OCI-LY3 (cell line): ENCODE measurements around the gene CSNK1G2.

Experiments
- H2AFZ ChIP-seq: fragments of 200-600, 300-600 bp; shearing (Covaris generic); 2 replicates; pipeline ENCODE4 v1.6.0; 2014; ENCODE audit warnings: antibody characterized with exemption, low read depth, low read length
- H3K27ac ChIP-seq: fragments of 200-600, 300-600 bp; sonication (generic); 2 replicates; pipeline ENCODE4 v1.5.1; 2014; ENCODE audit warnings: mild to moderate bottlenecking, low read length, moderate library complexity, mixed read lengths
- H3K27me3 ChIP-seq: fragments of 200-600, 300-600 bp; sonication (generic); 2 replicates; pipeline ENCODE4 v1.6.1; 2014; ENCODE audit warnings: low read depth, low read length, mixed read lengths
- H3K36me3 ChIP-seq: fragments of 200-600, 300-600 bp; sonication (generic); replicated peaks from 2 replicates; pipeline ENCODE3; 2014; ENCODE audit warnings: low read depth, low read length, mixed read lengths
- H3K4me1 ChIP-seq: fragments of 300-600, 200-600 bp; sonication (generic); 2 replicates; pipeline ENCODE4 v1.6.1; 2014; ENCODE audit warnings: low read length, mixed read lengths
- H3K4me2 ChIP-seq: fragments of 200-600, 300-600 bp; sonication (generic); 2 replicates; pipeline ENCODE4 v1.6.1; 2014; ENCODE audit warnings: low read length, mixed read lengths
- H3K4me3 ChIP-seq: fragments of 300-600, 200-600 bp; sonication (generic); 2 replicates; pipeline ENCODE4 v1.5.1; 2014; ENCODE audit warnings: antibody characterized with exemption, mild to moderate bottlenecking, low read length, moderate library complexity
- H3K79me2 ChIP-seq: fragments of 300-600, 200-600 bp; shearing (Covaris generic); 2 replicates; pipeline ENCODE4 v1.6.1; 2014; ENCODE audit warnings: mild to moderate bottlenecking, low read length, mixed read lengths
- H3K9ac ChIP-seq: fragments of 300-600, 200-600 bp; shearing (Covaris generic); 2 replicates; pipeline ENCODE4 v1.6.0; 2014; ENCODE audit warnings: mild to moderate bottlenecking, low read length, moderate library complexity
- H3K9me3 ChIP-seq: fragments of 200-600, 300-600 bp; shearing (Covaris generic); 2 replicates; pipeline ENCODE4 v1.6.1; 2014; ENCODE audit warnings: low read length, mixed read lengths; ENCODE audit not compliant: insufficient read depth
- H4K20me1 ChIP-seq: fragments of 200-600, 300-600 bp; sonication (generic); 2 replicates; pipeline ENCODE4 v1.6.1; 2016; ENCODE audit warnings: low read length, mixed read lengths; ENCODE audit not compliant: insufficient read depth
- EZH2phosphoT487 ChIP-seq: fragments of 200-600 bp; shearing (Covaris generic); IDR thresholded peaks from 2 replicates; pipeline ENCODE4 v1.6.1; 2018; ENCODE audit warnings: antibody characterized with exemption, mixed run types, low read depth
- TF ChIP-seq, protein P1 (sequence below): fragments of 200-600, 300-600 bp; sonication (generic); IDR thresholded peaks from 2 replicates; pipeline ENCODE4 v1.5.1; 2014; ENCODE audit warnings: antibody characterized with exemption, low read length, low read depth

Gene CSNK1G2

DNA sequence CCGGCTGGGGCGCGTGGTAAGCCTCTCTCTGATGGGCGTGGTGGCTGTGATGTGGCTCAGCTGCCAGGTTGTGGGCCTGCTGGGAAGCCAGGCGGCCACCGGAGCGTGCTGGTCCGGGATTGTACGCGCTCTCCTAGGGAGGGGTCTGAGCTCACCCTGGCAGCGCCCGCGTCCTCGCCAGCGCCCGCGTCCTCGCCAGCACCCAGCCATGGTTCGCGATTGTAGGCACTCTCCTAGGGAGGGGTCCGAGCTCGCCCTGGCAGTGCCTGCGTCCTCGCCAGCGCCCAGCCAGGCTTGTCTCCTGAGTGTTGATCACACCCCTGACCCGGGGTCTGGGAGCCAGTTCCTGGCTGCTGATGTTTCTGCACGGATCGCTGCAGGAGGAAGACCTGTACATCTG is 22.0 kb upstream of the CSNK1G2 start:
- no peaks in the 10 kb centered on the region for H3K27me3 ChIP-seq

DNA sequence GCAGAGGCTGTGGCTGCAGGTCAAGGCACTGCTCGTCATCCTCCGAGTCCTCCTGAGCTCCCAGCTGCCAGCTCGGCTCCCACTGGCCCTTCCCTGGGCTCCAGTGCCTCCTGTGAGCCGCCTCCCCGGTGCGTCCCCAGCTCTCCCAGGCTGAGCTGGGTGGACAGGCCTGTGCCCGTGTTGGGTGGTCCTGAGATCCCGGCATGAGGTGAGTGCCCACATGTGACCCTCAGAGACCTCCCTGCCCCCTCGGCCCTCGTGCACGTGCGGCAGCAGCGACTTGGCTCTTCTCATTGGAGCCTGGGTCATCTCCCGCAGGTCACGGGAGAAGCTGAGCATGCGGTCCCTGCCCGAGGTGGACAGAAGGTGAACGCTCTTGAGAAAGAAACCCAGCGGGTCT is 20.3 kb upstream of the CSNK1G2 start:
- no peaks in the 10 kb centered on the region for H3K9me3 ChIP-seq
- H4K20me1 ChIP-seq, result peaks cover 7% of the 10 kb centered on the region
- H3K4me1 ChIP-seq, result peaks cover 46% of the 10 kb centered on the region
- H3K9ac ChIP-seq, result no peak overlapping the region; the same call in 1 of the 2 replicates
- no peak for TF ChIP-seq EZH2phosphoT487
- TF ChIP-seq, protein P1, sequence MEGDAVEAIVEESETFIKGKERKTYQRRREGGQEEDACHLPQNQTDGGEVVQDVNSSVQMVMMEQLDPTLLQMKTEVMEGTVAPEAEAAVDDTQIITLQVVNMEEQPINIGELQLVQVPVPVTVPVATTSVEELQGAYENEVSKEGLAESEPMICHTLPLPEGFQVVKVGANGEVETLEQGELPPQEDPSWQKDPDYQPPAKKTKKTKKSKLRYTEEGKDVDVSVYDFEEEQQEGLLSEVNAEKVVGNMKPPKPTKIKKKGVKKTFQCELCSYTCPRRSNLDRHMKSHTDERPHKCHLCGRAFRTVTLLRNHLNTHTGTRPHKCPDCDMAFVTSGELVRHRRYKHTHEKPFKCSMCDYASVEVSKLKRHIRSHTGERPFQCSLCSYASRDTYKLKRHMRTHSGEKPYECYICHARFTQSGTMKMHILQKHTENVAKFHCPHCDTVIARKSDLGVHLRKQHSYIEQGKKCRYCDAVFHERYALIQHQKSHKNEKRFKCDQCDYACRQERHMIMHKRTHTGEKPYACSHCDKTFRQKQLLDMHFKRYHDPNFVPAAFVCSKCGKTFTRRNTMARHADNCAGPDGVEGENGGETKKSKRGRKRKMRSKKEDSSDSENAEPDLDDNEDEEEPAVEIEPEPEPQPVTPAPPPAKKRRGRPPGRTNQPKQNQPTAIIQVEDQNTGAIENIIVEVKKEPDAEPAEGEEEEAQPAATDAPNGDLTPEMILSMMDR, result no peak
- H3K4me3 ChIP-seq, result no peak overlapping the region
- peak overlapping the region; percentile 66 for H3K4me2 ChIP-seq
- H2AFZ ChIP-seq, result no peak overlapping the region
- H3K36me3 ChIP-seq, result peaks cover 54% of the 10 kb centered on the region
- H3K79me2 ChIP-seq, result 0 out of 2 replicates have a peak, but pooled peaks cover 4% of the 10 kb centered on the region
- H3K27me3 ChIP-seq, result no peaks in the 10 kb centered on the region
- H3K27ac ChIP-seq, result no peak overlapping the region

More for the DNA sequence above, 22.0 kb upstream of the CSNK1G2 start:
- Histone ChIP-seq H3K27ac (no peak overlapping the region), H3K4me2 (no peak overlapping the region), H3K9me3 (no peaks in the 10 kb centered on the region), H3K36me3 (peaks cover 55% of the 10 kb centered on the region), H3K9ac (no peak overlapping the region), H4K20me1 (peaks cover 17% of the 10 kb centered on the region), H3K79me2 (peaks cover 19% of the 10 kb centered on the region), H3K4me1 (peaks cover 40% of the 10 kb centered on the region), H2AFZ (no peak overlapping the region), H3K4me3 (no peak overlapping the region)
- no peak for TF ChIP-seq EZH2phosphoT487
- TF ChIP-seq, protein P1, result no peak

DNA sequence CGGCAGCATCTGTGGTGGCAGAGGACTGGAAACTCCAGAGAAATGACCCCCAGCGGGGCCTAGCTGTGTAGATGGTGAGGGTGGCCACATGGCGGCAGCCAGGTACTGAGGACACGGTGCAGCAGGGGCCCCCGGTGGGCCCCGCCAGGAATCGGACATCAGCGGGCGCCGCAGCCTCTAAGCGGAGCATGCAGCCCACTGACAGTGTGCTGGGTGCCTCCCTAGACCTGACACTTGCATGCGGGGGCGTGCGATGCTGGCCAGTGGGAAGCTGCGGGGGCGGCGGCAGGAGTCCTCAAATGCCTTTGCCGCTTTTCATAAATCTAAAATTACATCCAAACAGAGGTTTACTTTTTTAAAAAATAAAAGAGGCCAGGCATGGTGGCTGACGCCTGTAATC is 19.6 kb upstream of the CSNK1G2 start:
- Histone ChIP-seq H3K9ac (peak overlapping the region; percentile 1; the same call in 1 of the 2 replicates), H3K79me2 (0 out of 2 replicates have a peak, but pooled peaks cover 4% of the 10 kb centered on the region), H2AFZ (no peak overlapping the region), H3K27me3 (no peaks in the 10 kb centered on the region), H3K36me3 (peaks cover 54% of the 10 kb centered on the region), H3K27ac (peak overlapping the region; percentile 96), H3K4me1 (peaks cover 46% of the 10 kb centered on the region), H4K20me1 (peaks cover 5% of the 10 kb centered on the region), H3K4me2 (peak overlapping the region; percentile 66), H3K9me3 (no peaks in the 10 kb centered on the region), H3K4me3 (no peak overlapping the region)
- TF ChIP-seq, protein P1, result 0 out of 2 replicates have a peak, but pooled peaks have one; percentile 9
- TF ChIP-seq EZH2phosphoT487, result no peak

DNA sequence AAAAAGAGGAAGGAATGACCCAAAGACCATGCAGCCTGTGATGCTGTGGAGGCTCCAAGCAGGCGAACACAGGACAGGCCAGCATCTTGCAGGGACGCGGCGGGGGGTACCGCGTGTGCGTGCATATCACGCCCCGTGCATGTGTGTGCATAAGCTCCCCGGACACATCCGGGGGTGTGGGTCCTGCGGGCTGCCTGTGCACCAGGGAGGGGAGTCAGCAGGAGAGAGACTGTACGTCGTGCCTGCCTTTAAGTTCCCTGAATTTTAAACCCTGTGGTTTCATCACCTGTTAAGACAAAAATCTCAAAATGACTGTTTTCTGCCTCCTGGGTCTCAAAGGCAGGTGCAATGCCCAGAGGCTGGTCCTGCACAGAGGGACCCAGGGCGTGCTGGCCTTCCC is 19.1 kb upstream of the CSNK1G2 start:
- Histone ChIP-seq H3K9me3 (no peaks in the 10 kb centered on the region), H3K79me2 (0 out of 2 replicates have a peak, but pooled peaks cover 4% of the 10 kb centered on the region), H3K27me3 (no peaks in the 10 kb centered on the region), H3K27ac (peak overlapping the region; percentile 96), H3K36me3 (peaks cover 49% of the 10 kb centered on the region), H3K4me2 (peak overlapping the region; percentile 66), H4K20me1 (peaks cover under 1% of the 10 kb centered on the region; the same call in 1 of the 2 replicates), H2AFZ (no peak overlapping the region), H3K9ac (peak overlapping the region; percentile 62; the same call in 1 of the 2 replicates), H3K4me1 (peaks cover 46% of the 10 kb centered on the region), H3K4me3 (peak overlapping the region; percentile 33)
- TF ChIP-seq, protein P1, result no peak
- TF ChIP-seq EZH2phosphoT487, result no peak
